Measurements from ENCODE around the gene CLEC16A.

Gene CLEC16A

DNA sequence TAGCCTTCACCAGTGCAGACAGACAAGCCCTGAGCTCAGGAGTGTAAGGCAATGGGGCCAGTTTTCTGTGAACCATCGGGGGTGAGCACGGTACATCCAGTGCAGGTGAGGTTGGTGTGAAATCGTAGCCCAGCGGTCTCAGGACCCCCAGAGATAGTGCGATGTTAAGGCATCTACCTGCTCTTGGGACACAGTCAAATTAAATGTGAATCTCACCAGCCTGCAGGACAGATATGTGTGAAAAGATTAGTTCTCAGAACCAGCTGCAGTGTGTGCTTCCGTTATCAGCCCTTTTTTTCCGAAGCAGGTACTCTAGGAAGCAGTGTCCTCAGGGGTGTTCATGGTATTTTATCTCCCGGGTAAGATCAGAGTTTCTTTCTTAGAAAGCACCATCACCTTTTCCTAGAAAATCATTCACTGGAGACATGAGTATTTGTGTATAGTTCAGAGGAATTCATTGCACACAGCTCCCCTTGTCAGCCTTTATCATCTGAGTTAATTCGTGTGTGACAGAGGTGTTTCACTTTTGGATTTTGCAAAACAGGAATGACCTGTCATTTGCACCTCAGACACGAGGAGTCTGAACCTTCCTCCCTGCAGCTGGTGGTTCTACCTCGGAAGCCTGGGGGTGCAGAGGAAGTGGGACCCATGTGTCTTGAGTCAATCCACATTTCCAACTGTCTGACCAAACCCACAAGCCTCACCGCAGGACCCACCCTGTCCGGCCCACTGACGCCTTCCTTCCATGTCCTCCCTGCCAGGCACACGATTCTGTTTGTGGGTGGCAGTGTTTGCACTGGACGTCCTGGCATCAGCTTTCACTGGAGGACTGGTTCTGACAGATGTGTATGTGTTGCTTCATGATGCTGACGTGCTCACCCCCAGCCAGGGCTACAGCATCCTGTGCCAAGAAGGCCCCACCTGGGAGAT lies 107.8 kb downstream of the CLEC16A start:
- in situ Hi-C loops (cut with MboI; ENCODE audit: low sequenced_read_pairs) = no loop called here

DNA sequence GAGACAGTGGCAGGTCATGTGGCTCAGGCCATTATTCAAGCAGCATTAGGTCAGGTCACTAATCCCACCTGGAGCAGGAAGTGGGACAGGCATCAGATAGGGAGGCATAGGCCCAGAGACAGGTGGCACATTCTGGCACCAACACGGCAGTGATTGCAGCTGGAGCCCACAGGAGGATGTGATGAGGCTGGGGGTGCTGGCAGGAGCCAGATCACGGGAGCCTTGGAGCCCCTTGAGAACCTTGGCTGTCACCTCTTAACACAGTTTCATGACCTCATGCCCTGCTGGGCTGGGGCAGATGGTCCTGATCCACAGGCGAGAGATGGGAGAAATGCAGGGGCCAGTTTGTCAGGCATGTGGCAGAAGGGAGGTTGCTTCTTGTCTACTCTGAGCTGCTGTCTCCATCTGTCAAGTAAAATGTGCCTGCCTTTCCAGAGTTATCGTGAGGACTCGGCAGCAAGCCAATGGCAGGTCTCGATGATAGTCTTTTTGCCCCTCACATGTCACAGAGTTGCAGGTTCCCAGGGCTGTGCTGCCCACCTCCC lies 109.6 kb downstream of the CLEC16A start:
- in situ Hi-C loops (cut with MboI; ENCODE audit: low sequenced_read_pairs) = no loop called here

DNA sequence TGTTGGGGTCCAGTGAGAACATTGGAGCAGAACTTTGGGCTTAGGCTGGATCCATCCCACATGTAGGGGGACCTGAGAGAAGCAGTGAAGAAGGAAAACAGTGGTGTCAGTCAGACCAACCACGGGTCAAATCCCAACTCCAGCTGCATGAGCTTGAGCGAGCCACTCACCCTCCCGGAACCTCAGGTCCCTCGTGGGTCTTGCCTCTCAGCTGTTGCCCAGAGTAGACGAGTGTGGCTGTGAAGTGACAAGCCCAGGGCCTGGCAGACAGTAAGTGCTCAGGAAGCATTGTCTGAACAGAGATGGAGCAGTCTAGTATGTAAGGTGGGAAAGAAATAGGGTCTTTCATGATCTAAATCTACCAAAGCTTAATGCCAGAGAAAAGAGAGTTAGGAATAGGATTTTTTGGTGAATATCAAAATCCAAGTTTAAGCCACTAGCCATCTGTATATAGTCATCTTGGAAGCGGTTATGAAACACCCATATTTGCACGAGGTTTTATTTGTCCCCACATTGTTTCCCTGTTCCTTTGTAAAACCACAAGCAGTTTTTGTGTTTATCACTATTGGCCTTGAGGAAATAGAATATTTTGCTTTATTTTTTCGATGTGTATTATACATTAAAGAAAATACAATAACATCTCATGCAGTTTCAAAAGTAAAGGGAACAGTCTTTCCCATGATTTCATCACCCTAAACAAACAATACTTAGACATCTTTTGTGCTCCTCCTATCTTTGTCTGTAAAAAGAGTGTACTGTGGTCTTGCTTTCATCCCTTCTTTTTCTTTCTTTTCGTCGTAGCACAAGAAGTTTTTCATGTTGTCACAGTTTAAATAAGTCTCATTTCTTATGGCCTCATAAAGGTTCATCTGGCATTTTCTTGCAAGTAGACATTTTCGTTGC lies 112.0 kb downstream of the CLEC16A start:
- in situ Hi-C loops (cut with MboI; ENCODE audit: low sequenced_read_pairs) = no loop called here

DNA sequence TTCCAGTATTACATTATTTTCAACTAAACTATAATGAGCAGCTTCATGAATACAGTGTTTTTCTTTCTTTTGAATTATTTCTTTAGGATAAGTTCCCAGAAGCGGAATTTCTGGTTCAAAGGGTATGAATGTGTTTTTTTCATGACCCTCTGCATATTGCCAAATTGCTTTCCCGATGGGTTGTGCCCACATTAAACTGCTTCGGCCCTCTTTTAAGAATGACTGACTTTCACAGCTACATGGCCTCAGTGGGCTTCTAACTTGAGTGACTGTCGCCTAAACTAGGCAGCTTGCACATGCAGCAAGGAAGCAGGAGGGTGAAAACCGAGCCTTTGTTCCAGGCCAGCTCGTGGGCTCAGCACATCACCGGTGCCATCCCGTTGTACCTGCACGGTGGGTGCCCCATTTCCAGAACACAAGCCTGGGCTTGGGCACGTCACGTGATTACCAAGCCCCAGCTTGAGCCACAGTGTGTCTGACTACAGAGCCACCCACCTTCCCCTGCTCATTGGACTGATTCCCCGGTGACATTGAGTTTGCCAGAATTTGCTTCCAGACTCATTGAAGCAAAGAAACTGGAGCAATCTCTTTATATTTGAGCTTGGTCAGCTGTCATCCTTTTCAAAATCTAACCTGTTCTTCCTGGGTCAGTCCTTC lies 112.8 kb downstream of the CLEC16A start:
- in situ Hi-C loops (cut with MboI; ENCODE audit: low sequenced_read_pairs) = no loop called here

DNA sequence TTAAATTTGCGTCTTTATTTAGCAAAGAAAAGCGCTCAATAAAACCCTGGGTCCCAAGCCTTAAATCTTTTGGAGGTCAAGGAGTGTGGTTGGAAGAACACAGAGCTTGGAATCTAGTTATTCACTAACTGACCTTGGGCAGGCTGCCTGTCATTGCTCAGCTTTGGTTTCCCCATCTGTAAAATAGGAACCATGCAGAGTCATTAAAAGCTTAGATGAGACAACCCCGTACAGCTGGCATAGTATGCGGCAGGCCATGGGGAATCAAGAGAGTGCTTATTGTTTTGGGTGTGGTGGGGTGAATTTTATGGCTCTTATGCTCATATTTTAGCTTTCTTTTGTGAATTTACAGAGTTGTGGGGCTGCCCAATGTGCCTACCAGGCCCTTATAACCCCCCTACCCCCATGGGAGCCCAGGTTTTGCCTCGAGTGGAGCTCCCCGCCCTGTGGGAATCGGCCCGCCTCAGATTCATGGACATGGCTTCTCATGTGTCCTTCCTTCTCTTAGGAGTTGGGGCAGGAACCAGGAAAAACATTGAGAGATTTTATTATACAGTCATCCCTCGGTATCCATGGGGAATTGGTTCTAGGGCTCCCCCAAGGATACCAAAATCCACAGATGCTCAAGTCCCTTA lies 113.5 kb downstream of the CLEC16A start:
- in situ Hi-C loops (cut with MboI; ENCODE audit: low sequenced_read_pairs) = no loop called here

DNA sequence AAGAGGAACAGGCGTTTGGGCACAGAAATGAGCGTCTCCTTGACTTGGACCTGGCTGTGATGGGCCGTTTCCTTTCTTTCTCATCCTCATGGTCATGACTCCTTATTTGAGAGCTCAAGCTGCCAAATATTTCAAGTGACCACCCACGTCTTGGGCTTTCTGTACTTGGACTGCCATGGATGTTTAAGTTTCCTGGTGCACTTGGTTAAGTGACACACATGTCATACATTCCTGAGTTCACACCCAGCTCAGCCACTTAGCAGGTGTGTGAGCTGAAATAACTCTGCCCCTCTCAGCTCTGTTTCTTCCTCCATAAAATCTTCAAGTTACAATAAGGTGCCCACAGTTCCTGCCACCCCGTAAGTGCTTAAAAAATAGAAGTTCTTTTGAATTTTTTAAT lies 114.5 kb downstream of the CLEC16A start:
- in situ Hi-C loops (cut with MboI; ENCODE audit: low sequenced_read_pairs) = no loop called here

DNA sequence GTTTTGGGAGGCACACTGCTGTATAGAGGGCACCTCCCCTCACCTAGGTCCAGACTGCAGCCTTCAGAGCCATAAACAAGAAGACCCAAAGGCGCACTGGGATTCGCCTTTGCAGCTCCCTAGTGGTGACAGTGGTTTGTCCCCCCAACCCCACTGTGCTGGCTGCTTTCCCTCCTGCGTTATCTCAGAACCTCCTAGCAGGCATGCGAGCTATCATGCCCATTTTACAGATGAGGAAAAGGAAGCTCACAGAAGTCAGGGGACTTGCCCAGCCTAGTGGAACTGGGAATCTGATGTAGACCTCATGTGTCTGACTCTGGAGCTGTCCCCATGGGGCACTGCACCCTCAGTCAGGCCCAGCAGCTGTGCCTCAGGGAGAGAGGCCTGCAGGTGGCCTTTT lies 115.2 kb downstream of the CLEC16A start:
- in situ Hi-C loops (cut with MboI; ENCODE audit: low sequenced_read_pairs) = no loop called here

DNA sequence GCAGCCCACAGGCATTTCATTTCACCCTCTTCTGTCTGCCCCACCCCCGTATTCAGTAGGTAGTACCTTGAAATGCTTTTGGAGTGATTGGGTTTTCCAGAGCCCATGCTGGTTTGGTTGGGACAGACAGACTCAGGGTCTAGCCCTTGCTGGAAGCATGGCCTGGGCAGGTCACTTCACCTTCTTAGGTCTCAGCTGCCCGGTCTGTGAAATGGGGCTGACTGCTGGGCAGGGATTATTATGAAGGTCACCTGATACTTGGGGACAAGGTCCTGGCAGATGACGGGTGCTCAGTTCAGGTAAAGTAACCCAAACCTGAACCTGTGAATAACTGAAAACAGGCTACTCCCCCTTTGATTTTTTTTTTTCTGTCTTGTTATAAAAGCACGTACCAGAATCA lies 116.0 kb downstream of the CLEC16A start:
- in situ Hi-C loops (cut with MboI; ENCODE audit: low sequenced_read_pairs) = no loop called here

DNA sequence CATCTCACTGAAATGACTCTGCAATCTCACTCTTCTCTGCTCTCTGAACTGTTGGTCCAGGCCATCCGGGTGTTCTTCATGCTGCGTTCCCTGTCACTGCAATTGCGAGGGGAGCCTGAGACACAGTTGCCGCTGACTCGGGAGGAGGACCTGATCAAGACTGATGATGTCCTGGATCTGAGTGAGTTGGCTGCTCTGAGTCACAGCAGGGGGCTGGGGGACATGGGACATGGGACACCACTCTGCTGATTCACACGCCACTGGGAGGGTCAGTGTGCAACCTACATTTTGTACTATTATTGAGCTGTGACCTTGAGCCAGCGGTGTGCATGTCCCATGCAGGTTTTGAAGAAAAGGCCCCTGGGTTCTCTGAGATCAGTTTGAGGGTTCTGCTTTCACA lies 116.5 kb downstream of the CLEC16A start:
- in situ Hi-C loops (cut with MboI; ENCODE audit: low sequenced_read_pairs) = no loop called here

DNA sequence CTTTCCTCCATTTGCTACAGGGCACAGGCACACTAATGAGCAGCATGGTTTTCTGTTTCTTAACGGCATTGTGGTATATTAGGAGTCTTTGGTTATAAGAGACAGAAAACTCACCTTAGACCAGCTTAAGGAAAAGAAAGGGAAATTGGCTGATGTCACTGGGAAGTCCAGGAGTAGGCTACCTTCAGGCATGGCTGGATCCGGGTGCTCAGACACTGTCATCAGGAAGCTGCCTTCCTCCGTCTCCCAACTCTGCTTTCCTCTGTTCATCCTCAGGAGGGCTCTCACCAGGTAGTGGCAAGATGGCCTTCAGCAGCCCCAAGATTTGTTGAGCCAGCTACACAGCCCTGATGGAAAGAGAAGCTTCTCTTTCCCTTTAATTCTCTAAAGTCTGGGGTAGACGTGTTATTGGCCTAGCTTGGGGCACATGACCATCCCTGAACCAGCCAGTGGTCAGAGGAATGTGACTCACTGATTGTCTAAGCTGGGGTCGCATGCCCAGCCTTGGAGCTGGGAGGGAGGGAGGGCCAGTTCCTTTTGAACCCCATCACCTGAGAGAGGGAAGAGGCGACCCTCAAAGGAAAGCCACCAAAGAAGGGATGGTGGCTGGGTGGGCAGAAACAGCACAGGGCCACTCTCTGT lies 117.4 kb downstream of the CLEC16A start:
- in situ Hi-C loops (cut with MboI; ENCODE audit: low sequenced_read_pairs) = no loop called here

DNA sequence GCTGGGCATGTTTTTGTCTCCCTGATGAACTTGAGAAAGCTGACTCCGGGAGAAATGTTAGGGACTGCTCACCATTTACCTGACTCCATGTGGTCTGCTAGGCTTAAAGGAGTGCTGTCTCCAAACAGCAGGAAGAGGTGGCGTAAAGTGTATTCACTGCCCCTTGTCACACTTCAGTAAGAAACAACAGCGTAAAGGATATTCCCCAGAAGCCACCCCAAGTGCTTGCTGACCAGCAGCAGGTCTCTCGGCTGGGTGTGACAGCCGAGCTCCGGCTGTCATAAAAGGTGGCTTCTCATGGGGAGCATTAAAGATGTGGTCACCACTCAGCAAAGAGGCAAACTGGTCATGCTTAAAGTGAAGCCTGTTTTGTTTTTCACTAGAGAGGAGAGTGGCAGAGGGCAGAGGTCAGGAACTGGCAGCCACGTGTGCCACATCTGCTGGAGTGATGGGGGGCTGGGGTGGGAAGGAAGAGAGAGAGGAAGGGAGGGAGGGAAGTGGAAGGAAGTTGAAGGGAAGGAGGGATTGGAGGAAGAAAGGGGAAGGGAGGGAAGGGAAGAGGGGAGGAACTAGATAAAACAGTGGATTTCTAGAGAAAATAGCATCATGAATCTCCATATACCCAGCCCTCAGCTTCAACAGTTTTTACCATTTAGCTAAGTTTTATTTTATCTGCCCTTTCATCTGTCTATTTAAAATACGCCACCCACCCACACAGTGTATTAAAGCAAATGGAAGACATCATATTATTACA lies 119.3 kb downstream of the CLEC16A start:
- in situ Hi-C loops (cut with MboI; ENCODE audit: low sequenced_read_pairs) = no loop called here

DNA sequence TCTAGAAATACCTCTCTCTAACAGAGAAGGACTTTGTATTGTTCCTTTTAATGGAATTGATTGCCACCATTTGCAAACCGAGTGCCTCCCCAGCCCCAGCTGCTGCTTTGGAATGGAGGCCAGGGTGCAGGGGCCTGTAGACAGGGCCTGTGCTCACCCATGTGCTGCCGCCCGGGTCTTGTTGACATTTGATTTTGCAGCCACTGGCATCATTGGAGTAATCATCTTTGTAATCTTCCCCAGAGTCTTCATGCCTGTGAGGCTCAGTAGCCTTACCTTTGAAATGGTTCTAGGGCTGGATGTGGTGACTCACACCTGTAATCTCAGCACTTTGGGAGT lies 119.8 kb downstream of the CLEC16A start:
- in situ Hi-C loops (cut with MboI; ENCODE audit: low sequenced_read_pairs) = no loop called here

DNA sequence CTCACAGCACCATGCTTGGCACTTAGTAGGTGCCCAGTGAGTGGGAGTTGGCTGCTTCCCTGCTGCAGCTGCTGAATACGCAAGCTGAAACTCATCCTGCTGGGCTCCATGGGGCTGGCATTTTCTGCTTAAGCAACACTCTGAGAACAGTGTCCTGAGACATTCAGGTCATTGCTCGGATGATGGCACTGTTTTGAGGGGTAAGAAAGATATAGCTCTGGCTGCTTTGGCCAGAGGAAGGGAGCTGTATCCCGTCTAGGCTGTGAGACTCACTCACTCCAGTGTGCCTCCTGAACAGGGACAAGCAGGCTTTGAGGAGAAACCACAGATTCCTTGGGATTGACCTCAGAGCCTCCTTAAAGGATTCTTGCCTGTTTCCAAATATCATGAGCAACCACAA lies 120.5 kb downstream of the CLEC16A start:
- in situ Hi-C loops (cut with MboI; ENCODE audit: low sequenced_read_pairs) = no loop called here

DNA sequence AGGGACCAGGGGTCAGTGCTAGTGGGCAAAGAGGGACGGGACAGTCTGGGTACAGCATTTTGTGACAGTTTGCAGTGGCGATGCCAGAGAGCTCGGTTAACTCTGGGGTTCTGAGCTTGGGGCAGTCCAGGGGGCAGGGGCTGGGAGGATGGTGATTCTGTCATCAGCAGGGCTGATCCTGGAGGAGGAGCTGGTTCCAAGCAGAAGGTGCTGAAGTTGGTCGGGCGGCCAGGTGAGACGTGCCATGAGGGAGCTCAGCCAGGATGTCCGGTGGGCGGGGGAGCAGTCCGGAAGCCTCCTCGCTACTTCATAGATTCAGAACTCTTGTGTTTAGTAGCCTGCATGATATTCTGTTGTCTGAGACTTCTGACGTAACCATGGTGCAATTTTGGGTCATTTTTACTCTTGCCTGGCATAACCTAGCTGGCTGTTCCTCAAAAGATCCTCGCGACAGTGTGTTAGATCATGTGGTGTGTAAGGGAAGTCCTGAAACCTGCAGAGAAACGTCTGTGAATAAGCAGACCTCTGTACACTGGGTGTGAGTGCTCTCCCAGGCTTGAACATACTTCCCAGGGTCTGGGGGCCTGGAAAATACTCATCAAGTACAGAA lies 122.0 kb downstream of the CLEC16A start:
- in situ Hi-C loops (cut with MboI; ENCODE audit: low sequenced_read_pairs) = no loop called here

DNA sequence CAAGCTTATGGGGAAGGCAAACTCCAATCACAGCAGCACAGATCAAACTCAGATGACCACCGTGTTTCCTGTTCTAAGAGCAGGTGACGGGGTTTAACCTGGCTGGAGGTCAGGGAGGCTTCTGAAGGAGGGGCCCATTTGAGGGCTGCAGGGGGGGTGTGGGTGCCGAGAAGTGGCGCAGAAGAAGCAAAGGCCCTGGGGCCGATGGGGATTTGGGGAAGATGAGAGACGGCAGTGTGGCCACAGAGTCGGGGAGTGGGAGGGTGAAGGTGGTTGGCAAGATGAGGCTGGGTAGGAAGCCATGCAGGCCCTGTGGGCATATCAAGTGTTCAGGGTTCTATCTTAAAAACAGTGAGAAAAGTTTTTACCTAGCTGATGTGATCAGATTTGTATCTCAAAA lies 122.9 kb downstream of the CLEC16A start:
- in situ Hi-C loops (cut with MboI; ENCODE audit: low sequenced_read_pairs) = no loop called here

DNA sequence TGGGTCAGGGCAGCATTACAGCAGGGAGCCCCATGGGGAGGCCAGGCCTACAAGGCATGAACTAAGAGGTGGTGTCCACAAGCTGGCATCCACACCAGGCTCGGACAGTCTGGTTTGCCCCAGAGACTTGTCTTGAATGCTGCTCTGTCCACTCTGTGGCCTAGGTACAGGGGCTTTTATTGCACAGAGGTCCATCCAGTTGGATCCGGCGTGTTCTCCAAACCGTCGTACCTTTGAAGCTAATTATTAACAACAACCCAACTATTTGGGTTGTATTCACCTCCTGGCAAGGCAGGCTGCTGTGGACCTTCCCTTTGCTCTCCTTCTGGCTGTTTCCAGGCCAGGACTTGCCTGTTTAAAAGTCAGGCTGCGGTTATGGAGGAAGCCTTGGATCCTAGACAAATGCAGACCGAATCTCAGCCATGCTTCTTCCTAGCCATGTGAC lies 123.4 kb downstream of the CLEC16A start:
- in situ Hi-C loops (cut with MboI; ENCODE audit: low sequenced_read_pairs) = no loop called here

DNA sequence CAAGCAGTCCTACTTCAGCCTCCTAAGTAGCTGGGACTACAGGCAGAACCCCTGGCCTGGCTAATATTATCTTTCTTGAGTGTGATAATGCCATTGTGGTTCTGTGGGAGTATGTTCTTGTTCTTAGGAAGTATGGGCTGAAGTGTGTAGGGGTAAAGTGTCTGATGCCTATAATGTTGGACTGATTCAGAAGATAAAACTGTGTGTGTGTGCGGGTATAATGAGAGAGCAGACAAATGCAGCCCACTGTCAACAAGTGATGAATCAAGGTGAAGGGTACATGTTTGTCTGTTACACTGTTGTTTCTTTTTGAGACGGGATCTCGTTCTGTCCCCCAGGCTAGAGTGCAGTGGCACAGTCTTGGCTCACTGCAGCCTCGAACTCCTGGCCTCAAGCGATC lies 127.5 kb downstream of the CLEC16A start:
- in situ Hi-C loops (cut with MboI; ENCODE audit: low sequenced_read_pairs) = no loop called here

DNA sequence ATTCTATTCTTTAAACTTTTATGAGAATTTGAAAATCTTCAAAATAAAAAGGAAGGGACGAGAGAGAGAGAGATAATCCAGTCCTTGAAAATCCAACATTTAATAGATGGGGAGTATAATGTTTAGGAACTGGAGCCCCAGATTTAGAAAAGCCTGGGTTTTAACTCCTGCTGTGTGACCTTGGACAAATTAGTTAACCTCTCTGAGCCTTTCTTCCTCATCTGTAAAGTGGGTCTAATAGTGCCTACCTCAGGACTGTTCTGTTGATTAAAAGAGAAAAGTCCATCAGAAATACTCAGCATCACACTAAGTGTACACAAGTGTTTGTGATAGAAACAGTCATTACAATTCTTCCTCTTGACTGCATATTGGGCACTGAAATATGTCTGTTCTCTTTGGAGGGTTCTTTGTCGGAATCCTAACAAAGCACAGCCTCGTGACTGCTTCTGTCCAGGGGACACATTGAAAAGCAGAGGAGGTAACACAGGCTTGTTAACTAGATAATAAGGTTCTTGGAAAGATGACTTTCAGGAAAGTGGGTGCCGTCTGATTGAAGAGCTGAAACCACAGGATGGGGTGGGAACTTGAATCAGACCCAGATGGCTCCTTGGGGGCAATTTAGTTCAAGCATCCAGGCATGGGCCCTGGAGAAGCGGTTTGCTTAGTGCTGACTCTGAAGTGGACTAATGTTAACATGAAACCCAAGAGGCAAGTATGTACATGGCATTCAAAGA lies 128.2 kb downstream of the CLEC16A start:
- in situ Hi-C loops (cut with MboI; ENCODE audit: low sequenced_read_pairs) = no loop called here

All from HL-60/S4 treated with retinoic acid at 250 ng/mL for 4 days and 3 days (cell line).